Effector memory CD8-positive, alpha-beta T cell (primary cell): ENCODE data around the gene KNOP1.

ENCODE experiments used
- ATAC-seq: fragments of 150-1000 bp; cut with Tn5 transposase; replicated peaks from 2 replicates; pipeline ENCODE4 v1.10.0; 2021; ENCODE audit warnings: mild to moderate bottlenecking, moderate library complexity
- DNase-seq, 3 experiments: peaks; one replicate each; pipeline ENCODE4 v3.0.0; 2021
- H3K27ac Mint-ChIP-seq, 2 donors: one replicate each; pipeline ENCODE4 v1.8.0; 2022; ENCODE audit warnings: mild to moderate bottlenecking in 2 of 2, mixed read lengths in 2 of 2, moderate library complexity in 2 of 2
- H3K27me3 Mint-ChIP-seq, 2 donors: one replicate each; pipeline ENCODE4 v1.8.0; 2022; ENCODE audit warnings: mixed read lengths in 2 of 2
- H3K36me3 Mint-ChIP-seq: one replicate; pipeline ENCODE4 v1.8.0; 2022; ENCODE audit warnings: mild to moderate bottlenecking, moderate library complexity, mixed read lengths; ENCODE audit not compliant: insufficient read depth
- H3K4me1 Mint-ChIP-seq, 2 donors: one replicate each; pipeline ENCODE4 v1.8.0; 2022; ENCODE audit warnings: low read depth in 2 of 2, mixed read lengths in 2 of 2
- H3K4me3 Mint-ChIP-seq, 2 donors: one replicate each; pipeline ENCODE4 v1.8.0; 2022; ENCODE audit warnings: mild to moderate bottlenecking in 2 of 2, mixed read lengths in 2 of 2, moderate library complexity in 2 of 2
- H3K9me3 Mint-ChIP-seq, 2 donors: one replicate each; pipeline ENCODE4 v1.8.0; 2022; ENCODE audit warnings: mixed read lengths in 2 of 2
- total RNA-seq, 9 experiments: gene quantifications; one replicate each; lab custom pipeline; 2026; lab: John Stamatoyannopoulos, UW

KNOP1 gene
- 18.1 to 50.2 (median 42.0) reads per million in 9 experiments for total RNA-seq

- H3K27ac Mint-ChIP-seq: peak within 1 kb of the TSS; percentile 73 to 89
Measured at GRCh38 chr16:19717741-19718623, at the start of gene KNOP1, which contains the start of gene IQCK. Gene KNOP1, minus strand, starts transcription at chr16:19718227. Its CDS starts 3,192 bp downstream, at chr16:19715035. Gene IQCK, plus strand, starts transcription at chr16:19718271. Its CDS starts 36 bp downstream, at chr16:19718307.

GRCh38 chr16:19767497-19767896, 49.5 kb upstream of the KNOP1 start:
- Mint-ChIP-seq H3K36me3 (no peaks in the 10 kb centered on the region), H3K9me3 (peaks cover 0 to 6% of the 10 kb centered on the region in 2 donors), H3K4me1 (no peaks in the 10 kb centered on the region), H3K27ac (no peak overlapping the region), H3K27me3 (peaks cover 0 to 6% of the 10 kb centered on the region in 2 donors), H3K4me3 (no peak overlapping the region)
- no peak for ATAC-seq
- DNase-seq: no peak

More at GRCh38 chr16:19717741-19718623, at the start of gene KNOP1, which contains the start of gene IQCK:
- ATAC-seq (peak; percentile 94), DNase-seq (peak; percentile 80 to 89 (median 85))
- H3K9me3 Mint-ChIP-seq: no peaks in the 10 kb centered on the region
- H3K27me3 Mint-ChIP-seq: no peaks in the 10 kb centered on the region
- peak within 1 kb of the TSS; percentile 92 for H3K4me3 Mint-ChIP-seq
- H3K4me1 Mint-ChIP-seq: peaks cover 21 to 30% of the 10 kb centered on the region in 2 donors
- peaks cover 18% of the 10 kb centered on the region for H3K36me3 Mint-ChIP-seq

GRCh38 chr16:19766988-19767387, 49.0 kb upstream of the KNOP1 start:
- H3K4me3 Mint-ChIP-seq: no peak overlapping the region
- H3K27me3 Mint-ChIP-seq: peaks cover 0 to 6% of the 10 kb centered on the region in 2 donors
- H3K9me3 Mint-ChIP-seq: peaks cover 0 to 6% of the 10 kb centered on the region in 2 donors
- ATAC-seq (no peak), DNase-seq (no peak)
- H3K36me3 Mint-ChIP-seq: no peaks in the 10 kb centered on the region
- H3K27ac Mint-ChIP-seq: no peak overlapping the region
- H3K4me1 Mint-ChIP-seq: no peaks in the 10 kb centered on the region

GRCh38 chr16:19766554-19766884, 48.5 kb upstream of the KNOP1 start:
- Mint-ChIP-seq H3K36me3 (no peaks in the 10 kb centered on the region), H3K4me1 (no peaks in the 10 kb centered on the region), H3K27ac (no peak overlapping the region), H3K9me3 (peaks cover 0 to 6% of the 10 kb centered on the region in 2 donors), H3K4me3 (no peak overlapping the region), H3K27me3 (peaks cover 0 to 6% of the 10 kb centered on the region in 2 donors)
- no peak for DNase-seq
- ATAC-seq: no peak

- ATAC-seq (no peak), DNase-seq (no peak)
- no peaks in the 10 kb centered on the region for H3K36me3 Mint-ChIP-seq
- peaks cover 0 to 6% of the 10 kb centered on the region in 2 donors for H3K27me3 Mint-ChIP-seq
- H3K27ac Mint-ChIP-seq: no peak overlapping the region
- H3K9me3 Mint-ChIP-seq: peaks cover 0 to 6% of the 10 kb centered on the region in 2 donors
- no peaks in the 10 kb centered on the region for H3K4me1 Mint-ChIP-seq
- H3K4me3 Mint-ChIP-seq: no peak overlapping the region
Measured at GRCh38 chr16:19765860-19766553, 48.0 kb upstream of the KNOP1 start.

- no peaks in the 10 kb centered on the region for H3K4me1 Mint-ChIP-seq
- H3K27me3 Mint-ChIP-seq: no peaks in the 10 kb centered on the region
- H3K9me3 Mint-ChIP-seq: no peaks in the 10 kb centered on the region
- ATAC-seq (no peak), DNase-seq (no peak)
- no peaks in the 10 kb centered on the region for H3K36me3 Mint-ChIP-seq
- H3K4me3 Mint-ChIP-seq: no peak overlapping the region
- no peak overlapping the region for H3K27ac Mint-ChIP-seq
Measured at GRCh38 chr16:19760356-19761060, 42.5 kb upstream of the KNOP1 start.

- Mint-ChIP-seq H3K27me3 (no peaks in the 10 kb centered on the region), H3K36me3 (peaks cover 3% of the 10 kb centered on the region), H3K9me3 (no peaks in the 10 kb centered on the region), H3K4me3 (no peak overlapping the region), H3K4me1 (no peaks in the 10 kb centered on the region), H3K27ac (no peak overlapping the region)
- no peak for ATAC-seq
- no peak for DNase-seq
Measured at GRCh38 chr16:19757762-19758595, 40.0 kb upstream of the KNOP1 start.

GRCh38 chr16:19757026-19757425, 39.0 kb upstream of the KNOP1 start:
- ATAC-seq (no peak), DNase-seq (no peak)
- Mint-ChIP-seq H3K27ac (no peak overlapping the region), H3K4me1 (no peaks in the 10 kb centered on the region), H3K27me3 (no peaks in the 10 kb centered on the region), H3K9me3 (no peaks in the 10 kb centered on the region), H3K4me3 (no peak overlapping the region), H3K36me3 (peaks cover 3% of the 10 kb centered on the region)

- H3K36me3 Mint-ChIP-seq: peaks cover 3% of the 10 kb centered on the region
- H3K4me3 Mint-ChIP-seq: no peak overlapping the region
- H3K9me3 Mint-ChIP-seq: no peaks in the 10 kb centered on the region
- no peak for ATAC-seq
- H3K27ac Mint-ChIP-seq: peak overlapping the region in 1 of 2 donors; percentile 44
- H3K4me1 Mint-ChIP-seq: no peaks in the 10 kb centered on the region
- no peak for DNase-seq
- no peaks in the 10 kb centered on the region for H3K27me3 Mint-ChIP-seq
Measured at GRCh38 chr16:19755268-19755667, 37.2 kb upstream of the KNOP1 start.

GRCh38 chr16:19754644-19755036, 36.6 kb upstream of the KNOP1 start:
- ATAC-seq (no peak), DNase-seq (no peak)
- H3K36me3 Mint-ChIP-seq: peaks cover 3% of the 10 kb centered on the region
- no peaks in the 10 kb centered on the region for H3K27me3 Mint-ChIP-seq
- no peaks in the 10 kb centered on the region for H3K4me1 Mint-ChIP-seq
- H3K27ac Mint-ChIP-seq: peak overlapping the region in 1 of 2 donors; percentile 44
- no peaks in the 10 kb centered on the region for H3K9me3 Mint-ChIP-seq
- no peak overlapping the region for H3K4me3 Mint-ChIP-seq

GRCh38 chr16:19753815-19754643, 36.0 kb upstream of the KNOP1 start:
- peaks cover 3% of the 10 kb centered on the region for H3K36me3 Mint-ChIP-seq

More at GRCh38 chr16:19753815-19754643, 36.0 kb upstream of the KNOP1 start:
- Mint-ChIP-seq H3K27ac (no peak overlapping the region), H3K4me3 (no peak overlapping the region), H3K9me3 (no peaks in the 10 kb centered on the region), H3K4me1 (no peaks in the 10 kb centered on the region), H3K27me3 (no peaks in the 10 kb centered on the region)
- ATAC-seq (no peak), DNase-seq (no peak)
